GM06990 (cell line): ENCODE data around the gene BOD1L1.

ENCODE experiments used
- DNase-seq: peaks from one replicate; pipeline ENCODE4 v3.0.0-alpha.2; 2011; ENCODE audit not compliant: insufficient read length; ENCODE audit errors: extremely low read depth
- H3K27me3 ChIP-seq: replicated peaks from 2 replicates; pipeline ENCODE4 v1.6.0; 2011; ENCODE audit warnings: low read length; ENCODE audit not compliant: control insufficient read depth, insufficient read depth
- H3K36me3 ChIP-seq: 2 replicates; pipeline ENCODE4 v1.5.1; 2011; ENCODE audit warnings: low read length; ENCODE audit not compliant: control insufficient read depth, insufficient read depth
- H3K4me3 ChIP-seq: replicated peaks from 2 replicates; pipeline ENCODE4 v1.5.1; 2011; ENCODE audit warnings: low read depth, mild to moderate bottlenecking, control low read depth, low read length
- TF ChIP-seq, protein P1 (sequence below): IDR thresholded peaks from 2 replicates; pipeline ENCODE4 v1.5.1; 2011; ENCODE audit warnings: low read length, control low read depth, mild to moderate bottlenecking, inconsistent platforms; ENCODE audit not compliant: insufficient read depth, poor library complexity, severe bottlenecking

Gene BOD1L1

GRCh38 chr4:13588954-13589353 lies 38.6 kb downstream of the BOD1L1 start:
- Histone ChIP-seq H3K4me3 (no peak overlapping the region), H3K36me3 (peaks cover 6% of the 10 kb centered on the region), H3K27me3 (no peaks in the 10 kb centered on the region)
- TF ChIP-seq, protein P1, sequence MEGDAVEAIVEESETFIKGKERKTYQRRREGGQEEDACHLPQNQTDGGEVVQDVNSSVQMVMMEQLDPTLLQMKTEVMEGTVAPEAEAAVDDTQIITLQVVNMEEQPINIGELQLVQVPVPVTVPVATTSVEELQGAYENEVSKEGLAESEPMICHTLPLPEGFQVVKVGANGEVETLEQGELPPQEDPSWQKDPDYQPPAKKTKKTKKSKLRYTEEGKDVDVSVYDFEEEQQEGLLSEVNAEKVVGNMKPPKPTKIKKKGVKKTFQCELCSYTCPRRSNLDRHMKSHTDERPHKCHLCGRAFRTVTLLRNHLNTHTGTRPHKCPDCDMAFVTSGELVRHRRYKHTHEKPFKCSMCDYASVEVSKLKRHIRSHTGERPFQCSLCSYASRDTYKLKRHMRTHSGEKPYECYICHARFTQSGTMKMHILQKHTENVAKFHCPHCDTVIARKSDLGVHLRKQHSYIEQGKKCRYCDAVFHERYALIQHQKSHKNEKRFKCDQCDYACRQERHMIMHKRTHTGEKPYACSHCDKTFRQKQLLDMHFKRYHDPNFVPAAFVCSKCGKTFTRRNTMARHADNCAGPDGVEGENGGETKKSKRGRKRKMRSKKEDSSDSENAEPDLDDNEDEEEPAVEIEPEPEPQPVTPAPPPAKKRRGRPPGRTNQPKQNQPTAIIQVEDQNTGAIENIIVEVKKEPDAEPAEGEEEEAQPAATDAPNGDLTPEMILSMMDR: no peak
- DNase-seq: no peak

DNA sequence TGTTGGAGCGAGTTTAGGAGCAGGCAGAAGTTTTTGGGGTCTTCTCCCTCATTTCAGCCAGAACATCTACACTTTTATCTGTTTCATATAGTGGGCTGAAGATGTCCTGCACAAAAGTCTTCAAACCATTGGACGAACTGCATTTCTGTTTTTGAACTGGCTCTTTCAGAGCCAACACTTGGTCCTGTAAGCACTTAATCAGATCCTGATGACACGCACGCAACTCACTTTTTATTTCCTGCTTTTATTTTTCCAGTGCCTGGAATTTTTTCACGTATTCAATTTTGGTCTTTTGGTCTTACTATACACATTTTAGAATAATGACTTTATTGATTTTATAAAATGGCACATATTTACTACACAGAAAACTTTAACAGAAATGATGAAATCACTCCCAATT lies 43.0 kb downstream of the BOD1L1 start:
- DNase-seq: no peak

DNA sequence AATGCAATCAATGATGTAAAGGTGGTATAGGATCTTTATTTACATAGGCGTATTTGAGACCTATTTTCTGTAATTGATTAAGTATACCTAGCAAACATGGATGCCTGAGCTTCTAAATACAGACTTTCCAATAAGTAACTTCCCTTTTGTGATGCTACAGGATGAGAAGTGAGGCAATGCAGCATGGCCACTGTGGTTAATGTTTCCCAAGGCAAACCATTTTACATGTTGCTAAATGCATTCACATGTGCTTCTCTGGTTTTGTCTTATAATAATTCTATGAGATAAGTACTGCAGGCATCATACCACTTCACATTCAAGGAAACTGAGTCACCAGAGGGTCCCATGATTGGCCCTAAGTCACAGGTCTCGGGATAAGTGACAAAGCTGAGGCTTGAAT lies 47.5 kb downstream of the BOD1L1 start:
- TF ChIP-seq, protein P1: no peak
- no peak for DNase-seq
- Histone ChIP-seq H3K4me3 (no peak overlapping the region), H3K36me3 (peaks cover 16% of the 10 kb centered on the region), H3K27me3 (no peaks in the 10 kb centered on the region)

More for the DNA sequence above, 43.0 kb downstream of the BOD1L1 start:
- Histone ChIP-seq H3K36me3 (peaks cover 16% of the 10 kb centered on the region), H3K4me3 (no peak overlapping the region), H3K27me3 (no peaks in the 10 kb centered on the region)
- TF ChIP-seq, protein P1: no peak

GRCh38 chr4:13577660-13578059 lies 49.9 kb downstream of the BOD1L1 start:
- TF ChIP-seq, protein P1: no peak
- Histone ChIP-seq H3K4me3 (no peak overlapping the region), H3K36me3 (peaks cover 13% of the 10 kb centered on the region), H3K27me3 (no peaks in the 10 kb centered on the region)
- DNase-seq: no peak

GRCh38 chr4:13570916-13571315 lies 56.6 kb downstream of the BOD1L1 start:
- no peak overlapping the region for H3K4me3 ChIP-seq
- peaks cover 8% of the 10 kb centered on the region for H3K36me3 ChIP-seq
- no peak for DNase-seq
- TF ChIP-seq, protein P1: no peak
- no peaks in the 10 kb centered on the region for H3K27me3 ChIP-seq

- Histone ChIP-seq H3K27me3 (no peaks in the 10 kb centered on the region), H3K4me3 (no peak overlapping the region), H3K36me3 (peaks cover 4% of the 10 kb centered on the region)
- TF ChIP-seq, protein P1: no peak
- DNase-seq: no peak
Observed at GRCh38 chr4:13567125-13567524, 60.4 kb downstream of the BOD1L1 start.
